Upper lobe of right lung (tissue), 1 donor: ENCODE results near the gene STT3B. TPM values are rescaled to one million over a fixed set of nuclear protein-coding genes. Genes with fewer than 3 reads are reported as not detected.

Experiments
- ATAC-seq: fragments of 200-7000 bp; cut with Tn5 transposase; one replicate; pipeline ENCODE4 v1.9.1; 2020; ENCODE audit warnings: mild to moderate bottlenecking, moderate library complexity
- DNase-seq: peaks from one replicate; pipeline ENCODE4 v3.0.0-alpha.2; 2020
- H3K27ac ChIP-seq: fragments of 200-600 bp; one replicate; pipeline ENCODE4 v1.8.0; 2022
- H3K27me3 ChIP-seq: fragments of 200-600 bp; one replicate; pipeline ENCODE4 v1.8.0; 2022; ENCODE audit warnings: mild to moderate bottlenecking
- H3K36me3 ChIP-seq: fragments of 200-600 bp; one replicate; pipeline ENCODE4 v1.8.0; 2022
- H3K4me1 ChIP-seq: fragments of 200-600 bp; one replicate; pipeline ENCODE4 v1.8.0; 2022
- H3K4me3 ChIP-seq: fragments of 200-600 bp; one replicate; pipeline ENCODE4 v1.8.0; 2022; ENCODE audit warnings: mild to moderate bottlenecking
- H3K9me3 ChIP-seq: fragments of 200-600 bp; one replicate; pipeline ENCODE4 v1.8.0; 2022
- intact Hi-C: fragments of 100-400 bp; cut with DNase I; formaldehyde crosslinking; loops from one replicate; pipeline ENCODE4 v1.11.0; 2022
- total RNA-seq: library from RNA; stranded (reverse); fragmentation: NEBNext Ultra II Directional; extraction: Animal tissue kit (Norgen Biotek cat#: 25700); gene quantifications from one replicate; pipeline ENCODE4 v1.2.1, GENCODE V29; 2021
- TF ChIP-seq, protein P1 (sequence below): fragments of 200-600 bp; IDR thresholded peaks from one replicate; pipeline ENCODE4 v1.8.0; 2022; ENCODE audit warnings: antibody characterized with exemption
- donor health status: DM: no; HTN: yes; CAD: no; lungs with severe emphysema.

STT3B gene
- total RNA-seq, 1 donor from 2014 or later: 129 TPM

DNA sequence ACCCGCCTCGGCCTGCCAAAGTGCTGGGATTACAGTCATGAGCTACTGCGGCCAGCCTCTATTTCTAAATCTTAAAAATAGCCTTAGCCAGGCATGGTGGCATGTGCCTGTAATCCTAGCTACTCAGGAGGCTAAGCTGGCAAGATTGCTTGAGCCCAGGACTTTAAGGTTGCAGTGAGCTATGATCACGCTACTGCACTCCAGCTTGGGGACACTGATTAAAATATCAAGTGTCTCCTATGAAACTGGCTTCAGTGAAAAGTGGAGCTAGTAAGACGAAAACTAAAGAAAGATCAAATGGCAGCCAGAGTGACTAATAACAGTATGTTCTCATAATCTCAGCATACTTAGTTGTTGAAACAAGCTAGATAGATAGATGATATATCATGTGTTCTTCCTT lies 112.5 kb downstream of the STT3B start:
- DNase-seq: no peak
- TF ChIP-seq, protein P1, sequence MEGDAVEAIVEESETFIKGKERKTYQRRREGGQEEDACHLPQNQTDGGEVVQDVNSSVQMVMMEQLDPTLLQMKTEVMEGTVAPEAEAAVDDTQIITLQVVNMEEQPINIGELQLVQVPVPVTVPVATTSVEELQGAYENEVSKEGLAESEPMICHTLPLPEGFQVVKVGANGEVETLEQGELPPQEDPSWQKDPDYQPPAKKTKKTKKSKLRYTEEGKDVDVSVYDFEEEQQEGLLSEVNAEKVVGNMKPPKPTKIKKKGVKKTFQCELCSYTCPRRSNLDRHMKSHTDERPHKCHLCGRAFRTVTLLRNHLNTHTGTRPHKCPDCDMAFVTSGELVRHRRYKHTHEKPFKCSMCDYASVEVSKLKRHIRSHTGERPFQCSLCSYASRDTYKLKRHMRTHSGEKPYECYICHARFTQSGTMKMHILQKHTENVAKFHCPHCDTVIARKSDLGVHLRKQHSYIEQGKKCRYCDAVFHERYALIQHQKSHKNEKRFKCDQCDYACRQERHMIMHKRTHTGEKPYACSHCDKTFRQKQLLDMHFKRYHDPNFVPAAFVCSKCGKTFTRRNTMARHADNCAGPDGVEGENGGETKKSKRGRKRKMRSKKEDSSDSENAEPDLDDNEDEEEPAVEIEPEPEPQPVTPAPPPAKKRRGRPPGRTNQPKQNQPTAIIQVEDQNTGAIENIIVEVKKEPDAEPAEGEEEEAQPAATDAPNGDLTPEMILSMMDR: no peak
- Histone ChIP-seq H3K9me3 (peaks cover 5% of the 10 kb centered on the region), H3K27ac (no peak overlapping the region), H3K4me3 (no peak overlapping the region), H3K4me1 (no peaks in the 10 kb centered on the region), H3K36me3 (peaks cover 4% of the 10 kb centered on the region), H3K27me3 (no peaks in the 10 kb centered on the region)
- ATAC-seq: no peak
- intact Hi-C loops: no loop called here

DNA sequence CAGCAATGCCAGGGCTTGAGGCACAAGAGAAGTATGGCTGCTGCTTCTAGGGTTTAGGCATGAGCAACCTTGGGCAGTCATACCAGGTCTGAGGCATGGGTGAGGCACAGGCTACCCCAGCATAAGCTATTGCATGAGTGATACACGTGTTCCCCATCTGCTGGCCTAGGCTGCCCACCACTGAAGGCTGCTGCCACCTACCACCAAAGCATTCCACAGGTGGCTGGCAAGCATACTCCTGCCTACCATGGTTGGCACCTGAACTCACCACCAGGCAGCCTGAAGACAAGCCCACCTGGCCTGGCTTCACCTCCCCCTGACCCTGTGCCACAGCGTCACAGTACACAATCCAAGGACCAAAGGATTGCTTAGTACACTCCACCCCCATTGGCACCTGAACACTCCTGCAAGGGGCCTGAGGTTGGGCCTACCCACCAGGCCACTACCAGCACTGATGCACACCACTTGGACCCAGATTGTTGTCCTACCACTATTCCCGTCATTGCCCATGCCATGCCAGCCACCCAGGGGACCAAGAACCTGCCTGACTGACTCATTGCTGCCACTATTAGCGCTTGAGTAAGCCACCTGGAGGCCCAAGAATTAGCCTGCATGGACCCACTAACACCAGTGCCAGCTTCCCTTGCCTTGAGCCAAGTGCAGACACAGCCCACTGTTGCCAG lies 115.7 kb downstream of the STT3B start:
- H3K4me1 ChIP-seq: no peaks in the 10 kb centered on the region

DNA sequence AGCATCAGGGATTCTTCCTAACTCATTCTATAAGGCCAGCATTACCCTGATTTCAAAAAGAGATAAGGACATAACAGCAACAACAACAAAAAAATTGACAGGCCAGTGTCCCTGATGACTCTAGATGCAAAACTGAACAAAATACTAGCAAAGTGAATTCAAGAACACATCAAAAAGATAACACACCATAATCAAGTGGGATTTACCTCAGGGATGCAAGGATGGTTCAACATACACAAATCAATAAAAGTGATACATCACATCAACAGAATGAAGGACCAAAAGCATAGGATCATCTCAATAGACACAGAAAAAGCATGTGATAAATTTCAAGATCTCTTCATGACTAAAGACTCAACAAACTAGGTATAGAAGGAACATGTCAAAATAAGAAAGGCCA lies 119.6 kb downstream of the STT3B start:
- TF ChIP-seq, protein P1: no peak
- ATAC-seq: no peak
- Histone ChIP-seq H3K4me3 (no peak overlapping the region), H3K36me3 (peaks cover 2% of the 10 kb centered on the region), H3K4me1 (no peaks in the 10 kb centered on the region), H3K9me3 (peaks cover 45% of the 10 kb centered on the region), H3K27me3 (no peaks in the 10 kb centered on the region), H3K27ac (no peak overlapping the region)
- intact Hi-C loops: no loop called here
- DNase-seq: no peak

More for the DNA sequence above, 115.7 kb downstream of the STT3B start:
- Histone ChIP-seq H3K27me3 (no peaks in the 10 kb centered on the region), H3K36me3 (peaks cover 4% of the 10 kb centered on the region), H3K4me3 (no peak overlapping the region), H3K27ac (no peak overlapping the region), H3K9me3 (peaks cover 28% of the 10 kb centered on the region)
- intact Hi-C loops: no loop called here
- TF ChIP-seq, protein P1: no peak
- DNase-seq (no peak), ATAC-seq (peak; percentile 44)

DNA sequence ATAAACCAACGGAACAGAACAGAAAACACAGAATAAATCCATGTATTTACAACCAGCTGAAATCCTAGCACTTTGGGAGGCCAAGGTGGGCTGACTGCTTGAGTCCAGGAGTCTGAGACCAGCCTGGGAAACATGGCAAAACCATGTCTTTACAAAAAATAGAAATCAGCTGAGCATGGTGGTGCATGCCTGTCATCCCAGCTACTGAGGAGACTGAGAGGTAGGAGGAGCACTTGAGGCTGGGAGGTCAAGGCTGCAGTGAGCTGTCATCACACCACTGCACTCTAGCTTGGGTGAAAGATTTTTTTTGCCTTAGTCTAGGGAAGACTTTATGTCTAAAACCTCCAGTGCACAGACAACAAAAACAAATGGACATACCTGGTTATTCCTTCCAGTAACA lies 120.7 kb downstream of the STT3B start:
- no peaks in the 10 kb centered on the region for H3K27me3 ChIP-seq
- peaks cover 45% of the 10 kb centered on the region for H3K9me3 ChIP-seq
- H3K4me1 ChIP-seq: no peaks in the 10 kb centered on the region
- intact Hi-C loops: no loop called here
- DNase-seq (no peak), ATAC-seq (no peak)
- no peak overlapping the region for H3K27ac ChIP-seq
- TF ChIP-seq, protein P1: no peak
- no peak overlapping the region for H3K4me3 ChIP-seq
- no peaks in the 10 kb centered on the region for H3K36me3 ChIP-seq

DNA sequence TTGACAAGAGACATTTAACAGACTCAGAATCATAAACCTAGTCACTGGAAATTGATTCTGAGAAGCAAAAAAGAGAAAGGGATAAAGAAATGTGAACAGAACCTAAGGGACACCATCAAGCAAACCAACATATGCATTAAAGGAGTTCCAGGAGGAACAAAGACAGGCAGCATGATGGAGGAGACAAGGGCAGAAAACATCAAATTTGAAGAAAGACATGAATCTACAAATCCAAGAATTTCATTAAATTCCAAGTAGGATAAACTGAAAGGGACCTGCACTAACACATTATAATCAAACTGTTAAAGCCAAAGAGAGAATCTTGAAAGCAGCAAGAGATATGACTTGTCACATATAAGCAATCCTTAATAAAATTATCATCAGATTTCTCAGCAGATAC lies 122.3 kb downstream of the STT3B start:
- ATAC-seq (no peak), DNase-seq (no peak)
- Histone ChIP-seq H3K27ac (no peak overlapping the region), H3K27me3 (no peaks in the 10 kb centered on the region), H3K4me1 (no peaks in the 10 kb centered on the region), H3K9me3 (peaks cover 42% of the 10 kb centered on the region), H3K36me3 (no peaks in the 10 kb centered on the region), H3K4me3 (no peak overlapping the region)
- TF ChIP-seq, protein P1: no peak
- intact Hi-C loops: no loop called here

DNA sequence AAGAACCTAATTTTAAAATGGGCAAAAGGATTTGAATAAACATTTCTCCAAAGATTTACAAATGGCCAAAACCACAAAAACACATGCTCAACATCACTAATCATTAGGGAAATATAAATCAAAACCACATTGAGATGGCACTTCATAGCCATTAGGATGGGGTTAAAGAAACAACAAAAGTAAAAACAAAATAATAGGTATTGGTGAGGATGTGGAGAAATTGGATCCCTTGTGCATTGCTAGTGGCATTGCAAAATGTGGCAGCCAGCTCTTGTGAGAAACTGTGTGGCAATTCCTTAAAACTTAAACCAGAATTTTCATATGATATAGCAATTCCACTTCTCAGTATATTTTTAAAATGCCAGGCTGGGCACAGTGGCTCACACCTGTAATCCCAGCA lies 126.5 kb downstream of the STT3B start:
- peaks cover 14% of the 10 kb centered on the region for H3K9me3 ChIP-seq
- no peak overlapping the region for H3K27ac ChIP-seq
- no peaks in the 10 kb centered on the region for H3K36me3 ChIP-seq
- H3K27me3 ChIP-seq: no peaks in the 10 kb centered on the region
- H3K4me1 ChIP-seq: peaks cover 6% of the 10 kb centered on the region
- TF ChIP-seq, protein P1: no peak
- no peak overlapping the region for H3K4me3 ChIP-seq
- ATAC-seq (no peak), DNase-seq (no peak)
- intact Hi-C loops: no loop called here
